WTC11 (cell line): Measurements from ENCODE around the gene PIP4K2A.

Experiments
- ELF4 ChIP-seq: sonication (generic); formaldehyde crosslinking; IDR thresholded peaks from 2 replicates; pipeline ENCODE4 v1.8.1; 2022; ENCODE audit warnings: low read depth, mild to moderate bottlenecking, moderate library complexity, missing genetic modification reagents
- JUN ChIP-seq: sonication (generic); formaldehyde crosslinking; IDR thresholded peaks from 2 replicates; pipeline ENCODE4 v1.8.0; 2023; ENCODE audit warnings: mild to moderate bottlenecking, missing genetic modification reagents
- NFE2L1 ChIP-seq: sonication (generic); formaldehyde crosslinking; IDR thresholded peaks from 2 replicates; pipeline ENCODE4 v1.8.1; 2023; ENCODE audit warnings: missing genetic modification reagents
- NR3C1 ChIP-seq: sonication (generic); formaldehyde crosslinking; conservative IDR thresholded peaks from 2 replicates; pipeline ENCODE4 v1.8.1; 2023; ENCODE audit warnings: low read depth, mild to moderate bottlenecking, missing genetic modification reagents
- RELA ChIP-seq: sonication (generic); formaldehyde crosslinking; IDR thresholded peaks from 2 replicates; pipeline ENCODE4 v1.8.1; 2022; ENCODE audit warnings: missing genetic modification reagents, mild to moderate bottlenecking, borderline replicate concordance
- TEAD1 ChIP-seq: sonication (generic); formaldehyde crosslinking; IDR thresholded peaks from 2 replicates; pipeline ENCODE4 v1.8.0; 2022; ENCODE audit warnings: mild to moderate bottlenecking, missing genetic modification reagents
- ZNF423 ChIP-seq: fragments of 250-450 bp; sonication (Bioruptor Pico); IDR thresholded peaks from 2 replicates; pipeline ENCODE4 v2.1.2; 2022; ENCODE audit warnings: mild to moderate bottlenecking, moderate library complexity
- TF ChIP-seq, protein P1 (sequence below): sonication (generic); formaldehyde crosslinking; IDR thresholded peaks from 2 replicates; pipeline ENCODE4 v1.8.1; 2023; ENCODE audit warnings: mild to moderate bottlenecking, missing genetic modification reagents, moderate library complexity
- TF ChIP-seq, protein P2 (sequence below): fragments of 200-600 bp; IDR thresholded peaks from 2 replicates; pipeline ENCODE4 v1.8.0; 2022; ENCODE audit warnings: antibody characterized with exemption
- TF ChIP-seq, protein P3 (sequence below): sonication (generic); formaldehyde crosslinking; conservative IDR thresholded peaks from 2 replicates; pipeline ENCODE4 v1.8.1; 2022; ENCODE audit warnings: mild to moderate bottlenecking, missing genetic modification reagents
- TF ChIP-seq, protein P4 (sequence below): sonication (generic); formaldehyde crosslinking; IDR thresholded peaks from 2 replicates; pipeline ENCODE4 v1.8.0; 2022; ENCODE audit warnings: mild to moderate bottlenecking, missing genetic modification reagents
- TF ChIP-seq, protein P5 (sequence below): sonication (generic); formaldehyde crosslinking; IDR thresholded peaks from 2 replicates; pipeline ENCODE4 v1.8.1; 2022; ENCODE audit warnings: low read depth, missing genetic modification reagents, borderline replicate concordance
- TF ChIP-seq, protein P6 (sequence below): sonication (generic); formaldehyde crosslinking; IDR thresholded peaks from 2 replicates; pipeline ENCODE4 v1.8.0; 2022; ENCODE audit warnings: mild to moderate bottlenecking, missing genetic modification reagents
- TF ChIP-seq, protein P7 (sequence below): sonication (generic); formaldehyde crosslinking; IDR thresholded peaks from 2 replicates; pipeline ENCODE4 v1.8.0; 2022; ENCODE audit warnings: mild to moderate bottlenecking, missing genetic modification reagents

DNA sequence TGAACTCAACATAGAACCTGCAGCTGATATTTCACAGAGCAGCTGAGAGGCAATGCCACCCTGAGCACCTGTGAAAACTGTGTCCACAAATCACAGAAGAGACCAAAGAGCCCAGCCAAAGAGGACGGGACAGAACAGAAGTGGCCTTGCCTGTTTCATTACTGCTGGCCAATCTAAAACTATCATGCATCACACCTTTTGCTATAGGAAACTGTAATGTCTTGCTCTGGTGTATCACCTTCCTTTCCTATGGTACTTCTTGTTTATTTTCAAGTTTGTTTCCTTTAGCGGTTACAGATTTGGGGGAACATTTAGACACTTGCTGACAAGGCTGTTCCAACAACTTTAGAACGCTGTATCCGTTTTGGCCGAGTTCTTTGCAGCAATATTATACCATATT lies 80.3 kb downstream of the PIP4K2A start:
- TF ChIP-seq, protein P1, sequence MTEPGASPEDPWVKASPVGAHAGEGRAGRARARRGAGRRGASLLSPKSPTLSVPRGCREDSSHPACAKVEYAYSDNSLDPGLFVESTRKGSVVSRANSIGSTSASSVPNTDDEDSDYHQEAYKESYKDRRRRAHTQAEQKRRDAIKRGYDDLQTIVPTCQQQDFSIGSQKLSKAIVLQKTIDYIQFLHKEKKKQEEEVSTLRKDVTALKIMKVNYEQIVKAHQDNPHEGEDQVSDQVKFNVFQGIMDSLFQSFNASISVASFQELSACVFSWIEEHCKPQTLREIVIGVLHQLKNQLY (CRISPR knock-in tag) = no peak
- TF ChIP-seq, protein P2, sequence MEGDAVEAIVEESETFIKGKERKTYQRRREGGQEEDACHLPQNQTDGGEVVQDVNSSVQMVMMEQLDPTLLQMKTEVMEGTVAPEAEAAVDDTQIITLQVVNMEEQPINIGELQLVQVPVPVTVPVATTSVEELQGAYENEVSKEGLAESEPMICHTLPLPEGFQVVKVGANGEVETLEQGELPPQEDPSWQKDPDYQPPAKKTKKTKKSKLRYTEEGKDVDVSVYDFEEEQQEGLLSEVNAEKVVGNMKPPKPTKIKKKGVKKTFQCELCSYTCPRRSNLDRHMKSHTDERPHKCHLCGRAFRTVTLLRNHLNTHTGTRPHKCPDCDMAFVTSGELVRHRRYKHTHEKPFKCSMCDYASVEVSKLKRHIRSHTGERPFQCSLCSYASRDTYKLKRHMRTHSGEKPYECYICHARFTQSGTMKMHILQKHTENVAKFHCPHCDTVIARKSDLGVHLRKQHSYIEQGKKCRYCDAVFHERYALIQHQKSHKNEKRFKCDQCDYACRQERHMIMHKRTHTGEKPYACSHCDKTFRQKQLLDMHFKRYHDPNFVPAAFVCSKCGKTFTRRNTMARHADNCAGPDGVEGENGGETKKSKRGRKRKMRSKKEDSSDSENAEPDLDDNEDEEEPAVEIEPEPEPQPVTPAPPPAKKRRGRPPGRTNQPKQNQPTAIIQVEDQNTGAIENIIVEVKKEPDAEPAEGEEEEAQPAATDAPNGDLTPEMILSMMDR = no peak
- TF ChIP-seq JUN (CRISPR knock-in tag) (no peak), ELF4 (no peak), TEAD1 (CRISPR knock-in tag) (no peak), NFE2L1 (CRISPR knock-in tag) (no peak), ZNF423 (no peak), RELA (CRISPR knock-in tag) (no peak), NR3C1 (CRISPR knock-in tag) (no peak)
- TF ChIP-seq, protein P3, sequence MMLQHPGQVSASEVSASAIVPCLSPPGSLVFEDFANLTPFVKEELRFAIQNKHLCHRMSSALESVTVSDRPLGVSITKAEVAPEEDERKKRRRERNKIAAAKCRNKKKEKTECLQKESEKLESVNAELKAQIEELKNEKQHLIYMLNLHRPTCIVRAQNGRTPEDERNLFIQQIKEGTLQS (CRISPR knock-in tag) = no peak
- TF ChIP-seq, protein P4, sequence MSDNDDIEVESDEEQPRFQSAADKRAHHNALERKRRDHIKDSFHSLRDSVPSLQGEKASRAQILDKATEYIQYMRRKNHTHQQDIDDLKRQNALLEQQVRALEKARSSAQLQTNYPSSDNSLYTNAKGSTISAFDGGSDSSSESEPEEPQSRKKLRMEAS (CRISPR knock-in tag) = no peak
- TF ChIP-seq, protein P5, sequence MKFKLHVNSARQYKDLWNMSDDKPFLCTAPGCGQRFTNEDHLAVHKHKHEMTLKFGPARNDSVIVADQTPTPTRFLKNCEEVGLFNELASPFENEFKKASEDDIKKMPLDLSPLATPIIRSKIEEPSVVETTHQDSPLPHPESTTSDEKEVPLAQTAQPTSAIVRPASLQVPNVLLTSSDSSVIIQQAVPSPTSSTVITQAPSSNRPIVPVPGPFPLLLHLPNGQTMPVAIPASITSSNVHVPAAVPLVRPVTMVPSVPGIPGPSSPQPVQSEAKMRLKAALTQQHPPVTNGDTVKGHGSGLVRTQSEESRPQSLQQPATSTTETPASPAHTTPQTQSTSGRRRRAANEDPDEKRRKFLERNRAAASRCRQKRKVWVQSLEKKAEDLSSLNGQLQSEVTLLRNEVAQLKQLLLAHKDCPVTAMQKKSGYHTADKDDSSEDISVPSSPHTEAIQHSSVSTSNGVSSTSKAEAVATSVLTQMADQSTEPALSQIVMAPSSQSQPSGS (CRISPR knock-in tag) = no peak
- TF ChIP-seq, protein P6, sequence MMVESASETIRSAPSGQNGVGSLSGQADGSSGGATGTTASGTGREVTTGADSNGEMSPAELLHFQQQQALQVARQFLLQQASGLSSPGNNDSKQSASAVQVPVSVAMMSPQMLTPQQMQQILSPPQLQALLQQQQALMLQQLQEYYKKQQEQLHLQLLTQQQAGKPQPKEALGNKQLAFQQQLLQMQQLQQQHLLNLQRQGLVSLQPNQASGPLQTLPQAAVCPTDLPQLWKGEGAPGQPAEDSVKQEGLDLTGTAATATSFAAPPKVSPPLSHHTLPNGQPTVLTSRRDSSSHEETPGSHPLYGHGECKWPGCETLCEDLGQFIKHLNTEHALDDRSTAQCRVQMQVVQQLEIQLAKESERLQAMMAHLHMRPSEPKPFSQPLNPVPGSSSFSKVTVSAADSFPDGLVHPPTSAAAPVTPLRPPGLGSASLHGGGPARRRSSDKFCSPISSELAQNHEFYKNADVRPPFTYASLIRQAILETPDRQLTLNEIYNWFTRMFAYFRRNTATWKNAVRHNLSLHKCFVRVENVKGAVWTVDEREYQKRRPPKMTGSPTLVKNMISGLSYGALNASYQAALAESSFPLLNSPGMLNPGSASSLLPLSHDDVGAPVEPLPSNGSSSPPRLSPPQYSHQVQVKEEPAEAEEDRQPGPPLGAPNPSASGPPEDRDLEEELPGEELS (CRISPR knock-in tag) = no peak
- TF ChIP-seq, protein P7, sequence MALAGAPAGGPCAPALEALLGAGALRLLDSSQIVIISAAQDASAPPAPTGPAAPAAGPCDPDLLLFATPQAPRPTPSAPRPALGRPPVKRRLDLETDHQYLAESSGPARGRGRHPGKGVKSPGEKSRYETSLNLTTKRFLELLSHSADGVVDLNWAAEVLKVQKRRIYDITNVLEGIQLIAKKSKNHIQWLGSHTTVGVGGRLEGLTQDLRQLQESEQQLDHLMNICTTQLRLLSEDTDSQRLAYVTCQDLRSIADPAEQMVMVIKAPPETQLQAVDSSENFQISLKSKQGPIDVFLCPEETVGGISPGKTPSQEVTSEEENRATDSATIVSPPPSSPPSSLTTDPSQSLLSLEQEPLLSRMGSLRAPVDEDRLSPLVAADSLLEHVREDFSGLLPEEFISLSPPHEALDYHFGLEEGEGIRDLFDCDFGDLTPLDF (CRISPR knock-in tag) = no peak
